Measurements from ENCODE around the gene SERTAD2. TPM values are rescaled to one million over a fixed set of nuclear protein-coding genes. Genes with fewer than 3 reads are reported as not detected.

SERTAD2 gene
- total and polyA plus RNA-seq, 2 of the 4 experiments (the other 2 are of a cell fraction) = 5.0 to 11.0 TPM

GRCh38 chr2:64695721-64696261, 42.1 kb upstream of the SERTAD2 start:
- no peak overlapping the region for H3K4me3 ChIP-seq (ENCODE audit: insufficient read depth, low read depth, low read length)
- H2AFZ ChIP-seq (replicated peaks; ENCODE audit: low read length, poor library complexity) = no peak overlapping the region
- no peaks in the 10 kb centered on the region for H4K20me1 ChIP-seq (ENCODE audit: insufficient read depth, low read length)
- 60% methylated on average over 1 of the region's 1 CpG; no CpG with 5 or more reads in 1 of the 2 experiments for WGBS, 2 experiments (ENCODE audit: extremely low coverage in 2 of 2, insufficient read length in 1 of 2)
- peak overlapping the region; percentile 76; the same call in 1 of the 2 replicates for H3K23ac ChIP-seq (ENCODE audit: low read depth, low read length)
- peak overlapping the region; percentile 75; the same call in 1 of the 2 replicates for H2AK5ac ChIP-seq (ENCODE audit: low read depth, low read length)
- peaks cover 3% of the 10 kb centered on the region; the same call in 1 of the 2 replicates for H3K9me3 ChIP-seq (ENCODE audit: control insufficient read depth, insufficient read depth, low read length)
- H4K8ac ChIP-seq (ENCODE audit: low read depth in 2 of 2, low read length in 2 of 2) = peak overlapping the region in 1 of 2 experiments; percentile 24; a peak in 1 of 4 replicates
- no peaks in the 10 kb centered on the region for H3K36me3 ChIP-seq (ENCODE audit: control insufficient read depth, insufficient read depth, low read length)
- CTCF ChIA-PET = no interaction called here
- intact Hi-C loops (cut with micrococcal nuclease) = loop anchor here (5.0 kb wide), 1 partner anchor 37 kb away; no protein-coding TSS in a partner anchor
- H3K9me1 ChIP-seq (ENCODE audit: insufficient read depth, low read length) = no peaks in the 10 kb centered on the region; the same call in 1 of the 2 replicates
- in situ Hi-C loops (cut with MboI; ENCODE audit: low sequenced_read_pairs) = no loop called here
- H3K4ac ChIP-seq (ENCODE audit: low read depth, low read length) = no peak overlapping the region; the same call in 1 of the 2 replicates
- no peak overlapping the region for H2BK15ac ChIP-seq (ENCODE audit: low read depth, low read length)
- H4K91ac ChIP-seq (ENCODE audit: insufficient read depth, low read depth, low read length) = peak overlapping the region; percentile 46; the same call in 1 of the 2 replicates
- H3K14ac ChIP-seq (replicated peaks; ENCODE audit: low read depth, low read length) = peak overlapping the region; percentile 44
- H2AK9ac ChIP-seq (replicated peaks; ENCODE audit: low read depth, low read length, poor library complexity) = peak overlapping the region; percentile 5
- H3K4me1 ChIP-seq (ENCODE audit: control insufficient read depth, insufficient read depth, low read length) = peaks cover 16% of the 10 kb centered on the region
- no peak overlapping the region; the same call in 1 of the 2 replicates for H3K18ac ChIP-seq (ENCODE audit: low read depth, low read length)
- POLR2A ChIA-PET (ENCODE audit: unreplicated experiment) = no interaction called here
- H3K9ac ChIP-seq (ENCODE audit: low read depth, low read length) = no peak overlapping the region
- no peak overlapping the region for H4K5ac ChIP-seq (ENCODE audit: low read depth, low read length)
- DNase-seq (peak; percentile 16), ATAC-seq (ENCODE audit: low read depth) (no peak)
- H3K79me1 ChIP-seq (ENCODE audit: low read depth in 1 of 2, low read length in 2 of 2) = peaks cover 5 to 9% of the 10 kb centered on the region in 2 experiments; a peak in 1 of 4 replicates
- dilution Hi-C loops (cut with HindIII; ENCODE audit: low sequenced_read_pairs, unreplicated experiment) = no loop called here
- H3K4me2 ChIP-seq (ENCODE audit: low read depth, low read length) = no peak overlapping the region
- no peak overlapping the region for H3K56ac ChIP-seq (ENCODE audit: extremely low read depth, insufficient read depth, low read length)
- no TSS peak for BruUV-seq (replicated peaks)
- TF ChIP-seq, protein P1, sequence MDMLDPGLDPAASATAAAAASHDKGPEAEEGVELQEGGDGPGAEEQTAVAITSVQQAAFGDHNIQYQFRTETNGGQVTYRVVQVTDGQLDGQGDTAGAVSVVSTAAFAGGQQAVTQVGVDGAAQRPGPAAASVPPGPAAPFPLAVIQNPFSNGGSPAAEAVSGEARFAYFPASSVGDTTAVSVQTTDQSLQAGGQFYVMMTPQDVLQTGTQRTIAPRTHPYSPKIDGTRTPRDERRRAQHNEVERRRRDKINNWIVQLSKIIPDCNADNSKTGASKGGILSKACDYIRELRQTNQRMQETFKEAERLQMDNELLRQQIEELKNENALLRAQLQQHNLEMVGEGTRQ (IDR thresholded peaks at IDR 0.05; ENCODE audit: low read depth, low read length) = no peak
- TF ChIP-seq CTCF (conservative IDR thresholded peaks at IDR 0.05; ENCODE audit: low read depth, low read length) (no peak), RAD21 (IDR thresholded peaks at IDR 0.05; ENCODE audit: low read length) (no peak), SMC3 (IDR thresholded peaks at IDR 0.05; ENCODE audit: low read depth, low read length) (no peak), RFX5 (IDR thresholded peaks at IDR 0.05; ENCODE audit: low read depth, low read length) (no peak), RCOR1 (IDR thresholded peaks at IDR 0.05; ENCODE audit: insufficient replicate concordance, low read length) (no peak), CHD1 (IDR thresholded peaks at IDR 0.05; ENCODE audit: low read depth, low read length) (no peak)
- H2BK20ac ChIP-seq (ENCODE audit: low read depth, low read length) = peak overlapping the region; percentile 51
- no peaks in the 10 kb centered on the region for H3K27me3 ChIP-seq (ENCODE audit: control insufficient read depth, insufficient read depth, low read length)
- H3K27ac ChIP-seq (ENCODE audit: insufficient read depth, low read length) = no peak overlapping the region
- H2BK5ac ChIP-seq (ENCODE audit: low read depth, low read length, poor library complexity, severe bottlenecking) = no peak overlapping the region
- no peak overlapping the region for H2BK120ac ChIP-seq (ENCODE audit: low read depth, low read length)
